T47D (cell line): ENCODE measurements around the gene CMAS.
"Not testable (repeated sequence)": the region's sequence is repeated elsewhere in the genome, so short reads cannot be mapped to it uniquely, and the experiment has no call there.

Source experiments
- DNase-seq, 2 experiments: peaks; one replicate each; pipeline versions ENCODE4 v3.0.0 to v3.0.0-alpha.2; 2011 to 2012; ENCODE audit warnings: low read depth in 1 of 2, low spot score in 1 of 2
- JUND ChIP-seq: IDR thresholded peaks from 2 replicates; pipeline ENCODE4 v1.6.1; 2012; ENCODE audit warnings: low read depth
- in situ Hi-C: cut with HindIII; loops from 2 replicates; pipeline ENCODE4 v1.10.0; 2016; ENCODE audit warnings: low sequenced_read_pairs, low pct_unique_long_range_greater_than_20kb

CMAS gene

GRCh38 chr12:22046090-22046967 lies at the start of gene CMAS:
Gene CMAS (plus strand): TSS chr12:22046218. CDS start chr12:22046304, 86 bp downstream.
- DNase-seq, result peak; percentile 55 to 81
- no peak for TF ChIP-seq JUND
- in situ Hi-C loops, result no loop called here

GRCh38 chr12:21998295-21998694 lies 47.7 kb upstream of the CMAS start:
- no peak for DNase-seq
- in situ Hi-C loops, result no loop called here
- TF ChIP-seq JUND, result no peak

GRCh38 chr12:21998782-21999181 lies 47.2 kb upstream of the CMAS start:
- no peak for TF ChIP-seq JUND
- in situ Hi-C loops, result no loop called here
- DNase-seq, result no peak

GRCh38 chr12:22002430-22002829 lies 43.6 kb upstream of the CMAS start:
- TF ChIP-seq JUND, result no peak
- in situ Hi-C loops, result no loop called here
- no peak for DNase-seq

- DNase-seq, in situ Hi-C loops: not testable (repeated sequence)
Observed at GRCh38 chr12:22007794-22008193, 38.2 kb upstream of the CMAS start.

GRCh38 chr12:22008196-22008595 lies 37.8 kb upstream of the CMAS start:
- no peak for TF ChIP-seq JUND
- DNase-seq, result no peak
- in situ Hi-C loops, result no loop called here

- in situ Hi-C loops, result no loop called here
- DNase-seq, result no peak
- TF ChIP-seq JUND, result no peak
Observed at GRCh38 chr12:22014041-22014782, 31.8 kb upstream of the CMAS start.

- in situ Hi-C loops, result no loop called here
- TF ChIP-seq JUND, result no peak
- DNase-seq, result no peak
Observed at GRCh38 chr12:22014783-22015144, 31.3 kb upstream of the CMAS start.

- no peak for DNase-seq
- no peak for TF ChIP-seq JUND
- in situ Hi-C loops, result no loop called here
Observed at GRCh38 chr12:22016982-22017381, 29.0 kb upstream of the CMAS start.

- no peak for TF ChIP-seq JUND
- DNase-seq, result peak in 1 of 2 experiments; percentile 32
- in situ Hi-C loops, result no loop called here
Observed at GRCh38 chr12:22018860-22019259, 27.2 kb upstream of the CMAS start.

- in situ Hi-C loops, DNase-seq: not testable (repeated sequence)
Observed at GRCh38 chr12:22023489-22023888, 22.5 kb upstream of the CMAS start.

GRCh38 chr12:22029491-22029890 lies 16.5 kb upstream of the CMAS start:
- in situ Hi-C loops, result no loop called here
- DNase-seq, result no peak
- TF ChIP-seq JUND, result no peak

- TF ChIP-seq JUND, result no peak
- DNase-seq, result no peak
- in situ Hi-C loops, result no loop called here
Observed at GRCh38 chr12:22029991-22030390, 16.0 kb upstream of the CMAS start.
